ENCODE results near the gene SPSB4.

GRCh38 chr3:141164852-141165251, 113.7 kb downstream of the SPSB4 start:
- TF ChIP-seq CTCF (IDR thresholded peaks at IDR 0.05) (no peak), POLR2AphosphoS5 (IDR thresholded peaks at IDR 0.05) (no peak), POLR2A (IDR thresholded peaks at IDR 0.05) (no peak)
